Adrenal gland (tissue), 5 donors: ENCODE results near the gene BCL7A.

Source experiments
- POLR2A ChIP-seq, 2 donors: fragments of 450-650 bp; IDR thresholded peaks; one replicate each; pipeline ENCODE4 v1.6.1; 2017; ENCODE audit warnings: antibody characterized with exemption in 2 of 2, mild to moderate bottlenecking in 2 of 2, moderate library complexity in 1 of 2
- TF ChIP-seq, protein P1 (sequence below), 6 experiments: fragments of 450-650 bp in 4 of 6; fragments of 200-600 bp in 2 of 6; sonication (generic) in 1 of 6; IDR thresholded peaks; 1 replicate in 5 of 6; 2 replicates in 1 of 6; pipeline versions ENCODE4 v1.5.1 to v1.8.0; 2016 to 2021; ENCODE audit warnings: antibody characterized with exemption in 6 of 6, mild to moderate bottlenecking in 2 of 6, moderate library complexity in 1 of 6
- donor health status: DM: no; HTN: no; CAD: no.

DNA sequence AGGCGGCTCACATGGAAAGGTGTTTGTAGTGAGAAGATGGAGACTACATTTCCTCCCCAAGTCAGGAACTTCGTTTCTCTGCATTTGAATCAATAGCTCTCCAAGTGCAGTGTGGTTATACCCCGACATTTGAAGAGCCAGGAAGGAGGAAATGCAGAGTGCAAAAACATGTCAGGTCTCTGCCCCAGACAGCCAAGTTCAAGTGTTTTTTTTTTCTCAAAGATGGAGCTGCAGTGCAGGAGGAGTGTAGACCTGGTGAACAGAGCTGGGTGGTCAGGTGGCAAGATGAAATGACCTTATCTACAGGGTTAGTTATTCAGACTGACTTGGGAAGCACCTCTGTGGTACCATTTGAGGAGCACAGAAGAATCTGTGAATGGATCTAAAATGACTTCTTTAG is 78.2 kb downstream of the BCL7A start:
- no peak for TF ChIP-seq POLR2A (IDR thresholded peaks at IDR 0.05)
- TF ChIP-seq, protein P1, sequence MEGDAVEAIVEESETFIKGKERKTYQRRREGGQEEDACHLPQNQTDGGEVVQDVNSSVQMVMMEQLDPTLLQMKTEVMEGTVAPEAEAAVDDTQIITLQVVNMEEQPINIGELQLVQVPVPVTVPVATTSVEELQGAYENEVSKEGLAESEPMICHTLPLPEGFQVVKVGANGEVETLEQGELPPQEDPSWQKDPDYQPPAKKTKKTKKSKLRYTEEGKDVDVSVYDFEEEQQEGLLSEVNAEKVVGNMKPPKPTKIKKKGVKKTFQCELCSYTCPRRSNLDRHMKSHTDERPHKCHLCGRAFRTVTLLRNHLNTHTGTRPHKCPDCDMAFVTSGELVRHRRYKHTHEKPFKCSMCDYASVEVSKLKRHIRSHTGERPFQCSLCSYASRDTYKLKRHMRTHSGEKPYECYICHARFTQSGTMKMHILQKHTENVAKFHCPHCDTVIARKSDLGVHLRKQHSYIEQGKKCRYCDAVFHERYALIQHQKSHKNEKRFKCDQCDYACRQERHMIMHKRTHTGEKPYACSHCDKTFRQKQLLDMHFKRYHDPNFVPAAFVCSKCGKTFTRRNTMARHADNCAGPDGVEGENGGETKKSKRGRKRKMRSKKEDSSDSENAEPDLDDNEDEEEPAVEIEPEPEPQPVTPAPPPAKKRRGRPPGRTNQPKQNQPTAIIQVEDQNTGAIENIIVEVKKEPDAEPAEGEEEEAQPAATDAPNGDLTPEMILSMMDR (IDR thresholded peaks at IDR 0.05): no peak
